ENCODE results near the gene RYR2. TPM values are rescaled to one million over a fixed set of nuclear protein-coding genes. Genes with fewer than 3 reads are reported as not detected.

Gene RYR2
- total and polyA plus RNA-seq, 2 donors (not counting 1 experiment from before 2014, with no cell fraction given): not detected

DNA sequence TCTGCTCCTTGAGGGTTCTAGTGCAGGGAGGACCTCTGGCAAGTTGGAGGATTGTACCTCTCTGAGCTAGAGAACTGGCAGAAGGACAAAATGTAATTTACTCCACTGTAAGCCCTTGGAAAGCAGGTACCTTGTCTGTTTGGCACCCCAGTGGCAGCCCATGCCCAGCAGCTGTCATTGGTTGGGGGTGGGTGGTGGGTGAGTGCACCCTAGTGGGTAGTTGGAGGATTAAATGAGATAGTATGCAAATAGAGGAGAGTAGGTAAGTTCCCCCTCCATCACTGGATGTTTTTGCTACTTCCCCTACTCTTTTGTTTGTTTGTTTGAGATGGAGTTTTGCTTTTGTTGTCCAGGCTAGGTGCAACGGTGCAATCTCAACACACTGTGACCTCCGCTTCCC lies 69.8 kb downstream of the RYR2 start:
- intact Hi-C loops (cut with micrococcal nuclease): no loop called here
- Histone ChIP-seq H2AFZ (ENCODE audit: insufficient read depth, low read depth, low read length, poor library complexity, severe bottlenecking) (no peak overlapping the region), H3K9ac (ENCODE audit: low read length) (no peak overlapping the region), H3K27me3 (replicated peaks in 1 of 4; ENCODE audit: control extremely low read depth in 1 of 4, control insufficient read depth in 3 of 4, insufficient read depth in 4 of 4, low read length in 3 of 4) (no peaks in the 10 kb centered on the region), H4K20me1 (ENCODE audit: control insufficient read depth, insufficient read depth, low read length, poor library complexity, severe bottlenecking) (no peaks in the 10 kb centered on the region), H3K27ac (ENCODE audit: low read length in 2 of 2) (no peak overlapping the region), H3K4me3 (ENCODE audit: control extremely low read depth in 1 of 5, extremely low read depth in 1 of 5, insufficient read depth in 1 of 5, low read depth in 2 of 5, low read length in 4 of 5) (no peak overlapping the region), H3K79me2 (ENCODE audit: control insufficient read depth, insufficient read depth, low read length) (no peaks in the 10 kb centered on the region), H3K9me3 (ENCODE audit: control extremely low read depth in 1 of 3, control insufficient read depth in 2 of 3, insufficient read depth in 1 of 3, low read length in 2 of 3) (peaks cover 0 to 4% (median 0%) of the 10 kb centered on the region in 3 donors), H3K4me1 (ENCODE audit: control insufficient read depth in 2 of 2, insufficient read depth in 2 of 2, low read length in 2 of 2) (no peaks in the 10 kb centered on the region), H3K4me2 (replicated peaks; ENCODE audit: low read depth, low read length, poor library complexity, severe bottlenecking) (no peak overlapping the region), H3K36me3 (replicated peaks in 1 of 2; ENCODE audit: control extremely low read depth in 1 of 2, control insufficient read depth in 1 of 2, extremely low read depth in 1 of 2, insufficient read depth in 2 of 2, low read length in 1 of 2) (no peaks in the 10 kb centered on the region)
- no peaks in the 10 kb centered on the region for H3K9me3 Mint-ChIP-seq (ENCODE audit: insufficient read depth)
- H3K27ac Mint-ChIP-seq: no peak overlapping the region
- ChIA-PET CTCF (no interaction called here), POLR2A (no interaction called here)
- H3K4me3 Mint-ChIP-seq: no peak overlapping the region
- ATAC-seq (ENCODE audit: low read depth): no peak
- H3K27me3 Mint-ChIP-seq: no peaks in the 10 kb centered on the region
- no peak for TF ChIP-seq EZH2 (IDR thresholded peaks at IDR 0.05; ENCODE audit: borderline replicate concordance, insufficient read depth, low read depth, low read length, poor library complexity, severe bottlenecking)
- TF ChIP-seq, protein P1, sequence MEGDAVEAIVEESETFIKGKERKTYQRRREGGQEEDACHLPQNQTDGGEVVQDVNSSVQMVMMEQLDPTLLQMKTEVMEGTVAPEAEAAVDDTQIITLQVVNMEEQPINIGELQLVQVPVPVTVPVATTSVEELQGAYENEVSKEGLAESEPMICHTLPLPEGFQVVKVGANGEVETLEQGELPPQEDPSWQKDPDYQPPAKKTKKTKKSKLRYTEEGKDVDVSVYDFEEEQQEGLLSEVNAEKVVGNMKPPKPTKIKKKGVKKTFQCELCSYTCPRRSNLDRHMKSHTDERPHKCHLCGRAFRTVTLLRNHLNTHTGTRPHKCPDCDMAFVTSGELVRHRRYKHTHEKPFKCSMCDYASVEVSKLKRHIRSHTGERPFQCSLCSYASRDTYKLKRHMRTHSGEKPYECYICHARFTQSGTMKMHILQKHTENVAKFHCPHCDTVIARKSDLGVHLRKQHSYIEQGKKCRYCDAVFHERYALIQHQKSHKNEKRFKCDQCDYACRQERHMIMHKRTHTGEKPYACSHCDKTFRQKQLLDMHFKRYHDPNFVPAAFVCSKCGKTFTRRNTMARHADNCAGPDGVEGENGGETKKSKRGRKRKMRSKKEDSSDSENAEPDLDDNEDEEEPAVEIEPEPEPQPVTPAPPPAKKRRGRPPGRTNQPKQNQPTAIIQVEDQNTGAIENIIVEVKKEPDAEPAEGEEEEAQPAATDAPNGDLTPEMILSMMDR (IDR thresholded peaks at IDR 0.05): no peak
- no peak for DNase-seq
- WGBS (ENCODE audit: insufficient coverage): no CpG with 5 or more reads among the region's 2 CpGs
- no peaks in the 10 kb centered on the region for H3K4me1 Mint-ChIP-seq

DNA sequence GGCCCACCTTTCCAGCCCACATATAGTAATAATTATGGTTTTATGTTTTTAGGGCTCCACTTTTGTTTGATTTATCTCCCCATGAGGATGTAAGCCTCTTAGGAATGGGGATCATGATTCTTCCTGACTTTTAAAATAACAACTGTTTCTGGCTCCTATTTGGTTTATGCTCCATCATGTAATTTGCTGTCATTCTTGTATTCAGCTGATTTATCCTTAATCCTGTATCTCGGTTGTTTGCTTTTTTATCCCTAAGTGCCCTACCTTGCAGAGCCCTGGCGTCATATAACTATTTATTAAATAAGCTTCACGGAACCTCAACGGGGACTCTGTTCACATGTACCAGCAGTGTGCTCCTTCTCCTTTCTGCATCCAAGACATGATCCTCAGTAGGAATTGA lies 70.7 kb downstream of the RYR2 start:
- TF ChIP-seq, protein P1 (IDR thresholded peaks at IDR 0.05): no peak
- ATAC-seq (ENCODE audit: low read depth) (no peak), DNase-seq (no peak)
- H3K9ac ChIP-seq (ENCODE audit: low read length): no peak overlapping the region
- no peaks in the 10 kb centered on the region for H3K27me3 Mint-ChIP-seq
- H3K4me2 ChIP-seq (replicated peaks; ENCODE audit: low read depth, low read length, poor library complexity, severe bottlenecking): no peak overlapping the region
- 89% methylated on average over 3 of the region's 4 CpGs for WGBS (ENCODE audit: insufficient coverage)
- peaks cover 0 to 4% (median 0%) of the 10 kb centered on the region in 3 donors for H3K9me3 ChIP-seq (ENCODE audit: control extremely low read depth in 1 of 3, control insufficient read depth in 2 of 3, insufficient read depth in 1 of 3, low read length in 2 of 3)
- H3K4me3 ChIP-seq (ENCODE audit: control extremely low read depth in 1 of 5, extremely low read depth in 1 of 5, insufficient read depth in 1 of 5, low read depth in 2 of 5, low read length in 4 of 5): no peak overlapping the region
- H3K4me1 ChIP-seq (ENCODE audit: control insufficient read depth in 2 of 2, insufficient read depth in 2 of 2, low read length in 2 of 2): no peaks in the 10 kb centered on the region
- intact Hi-C loops (cut with micrococcal nuclease): no loop called here
- no peaks in the 10 kb centered on the region for H3K79me2 ChIP-seq (ENCODE audit: control insufficient read depth, insufficient read depth, low read length)
- H3K36me3 ChIP-seq (replicated peaks in 1 of 2; ENCODE audit: control extremely low read depth in 1 of 2, control insufficient read depth in 1 of 2, extremely low read depth in 1 of 2, insufficient read depth in 2 of 2, low read length in 1 of 2): no peaks in the 10 kb centered on the region
- H3K27ac Mint-ChIP-seq: no peak overlapping the region
- no peaks in the 10 kb centered on the region for H4K20me1 ChIP-seq (ENCODE audit: control insufficient read depth, insufficient read depth, low read length, poor library complexity, severe bottlenecking)
- no peaks in the 10 kb centered on the region for H3K9me3 Mint-ChIP-seq (ENCODE audit: insufficient read depth)
- H2AFZ ChIP-seq (ENCODE audit: insufficient read depth, low read depth, low read length, poor library complexity, severe bottlenecking): no peak overlapping the region
- no peaks in the 10 kb centered on the region for H3K4me1 Mint-ChIP-seq
- no peak overlapping the region for H3K4me3 Mint-ChIP-seq
- CTCF ChIA-PET: no interaction called here
- POLR2A ChIA-PET: no interaction called here
- H3K27me3 ChIP-seq (replicated peaks in 1 of 4; ENCODE audit: control extremely low read depth in 1 of 4, control insufficient read depth in 3 of 4, insufficient read depth in 4 of 4, low read length in 3 of 4): no peaks in the 10 kb centered on the region
- no peak overlapping the region for H3K27ac ChIP-seq (ENCODE audit: low read length in 2 of 2)
